ENCODE data around the gene FAM13A. TPM values are rescaled to one million over a fixed set of nuclear protein-coding genes. Genes with fewer than 3 reads are reported as not detected.
A peak's percentile ranks its signal among the peaks of the same experiment; 100 is the strongest.

Gene FAM13A
- total and polyA plus RNA-seq, 2 experiments from 2014 or later: 19.3 to 44.2 TPM

DNA sequence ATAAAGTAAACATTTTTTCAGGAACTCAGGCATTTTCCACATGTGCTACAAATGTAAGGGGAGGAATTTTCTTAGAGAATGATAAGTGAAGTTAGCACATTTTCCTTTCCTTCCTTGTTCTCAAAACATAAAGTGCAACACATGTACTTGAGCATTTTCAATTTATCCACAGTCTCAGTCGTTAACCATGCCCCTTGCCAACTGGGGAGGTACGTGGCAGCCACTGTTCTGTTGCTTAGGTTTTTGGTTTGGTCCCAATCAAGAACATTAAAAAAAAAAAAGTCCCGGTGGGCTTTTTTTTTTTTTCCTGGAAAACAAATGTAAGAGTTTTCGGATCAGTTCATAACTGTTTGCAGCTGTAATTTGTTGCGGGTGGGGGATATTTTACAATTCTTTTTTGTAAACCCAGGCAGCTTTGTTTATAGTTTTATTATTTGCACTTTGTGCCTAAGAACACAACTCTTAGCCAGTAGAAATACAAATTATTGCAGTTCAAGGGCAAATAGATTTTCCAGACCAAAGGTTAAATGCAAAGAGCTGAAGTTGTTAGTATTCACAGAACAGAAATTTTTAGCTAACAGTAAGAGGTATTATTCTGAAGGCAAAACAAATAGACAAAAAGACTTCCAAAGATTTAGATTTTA is 247.3 kb downstream of the FAM13A start:
- Histone ChIP-seq H4K20me1 (ENCODE audit: insufficient read depth, poor library complexity, severe bottlenecking) (peaks cover 20% of the 10 kb centered on the region), H2AFZ (no peak overlapping the region), H3K4me3 (no peak overlapping the region), H3K9me2 (replicated peaks; ENCODE audit: insufficient read depth) (no peaks in the 10 kb centered on the region), H3K4me1 (ENCODE audit: insufficient read depth) (peaks cover 31% of the 10 kb centered on the region), H3K27ac (peak overlapping the region; percentile 22), H3K36me3 (replicated peaks; ENCODE audit: insufficient read depth, low read depth) (no peaks in the 10 kb centered on the region), H3K79me2 (peaks cover 92% of the 10 kb centered on the region), H3K27me3 (no peaks in the 10 kb centered on the region), H3K4me2 (peak overlapping the region; percentile 46), H3K9me3 (ENCODE audit: low read depth) (no peaks in the 10 kb centered on the region)
- TF ChIP-seq, protein P1, sequence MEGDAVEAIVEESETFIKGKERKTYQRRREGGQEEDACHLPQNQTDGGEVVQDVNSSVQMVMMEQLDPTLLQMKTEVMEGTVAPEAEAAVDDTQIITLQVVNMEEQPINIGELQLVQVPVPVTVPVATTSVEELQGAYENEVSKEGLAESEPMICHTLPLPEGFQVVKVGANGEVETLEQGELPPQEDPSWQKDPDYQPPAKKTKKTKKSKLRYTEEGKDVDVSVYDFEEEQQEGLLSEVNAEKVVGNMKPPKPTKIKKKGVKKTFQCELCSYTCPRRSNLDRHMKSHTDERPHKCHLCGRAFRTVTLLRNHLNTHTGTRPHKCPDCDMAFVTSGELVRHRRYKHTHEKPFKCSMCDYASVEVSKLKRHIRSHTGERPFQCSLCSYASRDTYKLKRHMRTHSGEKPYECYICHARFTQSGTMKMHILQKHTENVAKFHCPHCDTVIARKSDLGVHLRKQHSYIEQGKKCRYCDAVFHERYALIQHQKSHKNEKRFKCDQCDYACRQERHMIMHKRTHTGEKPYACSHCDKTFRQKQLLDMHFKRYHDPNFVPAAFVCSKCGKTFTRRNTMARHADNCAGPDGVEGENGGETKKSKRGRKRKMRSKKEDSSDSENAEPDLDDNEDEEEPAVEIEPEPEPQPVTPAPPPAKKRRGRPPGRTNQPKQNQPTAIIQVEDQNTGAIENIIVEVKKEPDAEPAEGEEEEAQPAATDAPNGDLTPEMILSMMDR (IDR thresholded peaks at IDR 0.05; ENCODE audit: poor library complexity): no peak
- TF ChIP-seq EZH2phosphoT487 (IDR thresholded peaks at IDR 0.05; ENCODE audit: low read depth, severe bottlenecking, unreplicated experiment): no peak
- no peak for TF ChIP-seq EZH2 (IDR thresholded peaks at IDR 0.05; ENCODE audit: borderline replicate concordance)
- WGBS (ENCODE audit: low lambda C conversion rate, missing lambda C conversion rate): 46% methylated on average over 5 of the region's 5 CpGs
- no peak for DNase-seq (ENCODE audit: low spot score)

DNA sequence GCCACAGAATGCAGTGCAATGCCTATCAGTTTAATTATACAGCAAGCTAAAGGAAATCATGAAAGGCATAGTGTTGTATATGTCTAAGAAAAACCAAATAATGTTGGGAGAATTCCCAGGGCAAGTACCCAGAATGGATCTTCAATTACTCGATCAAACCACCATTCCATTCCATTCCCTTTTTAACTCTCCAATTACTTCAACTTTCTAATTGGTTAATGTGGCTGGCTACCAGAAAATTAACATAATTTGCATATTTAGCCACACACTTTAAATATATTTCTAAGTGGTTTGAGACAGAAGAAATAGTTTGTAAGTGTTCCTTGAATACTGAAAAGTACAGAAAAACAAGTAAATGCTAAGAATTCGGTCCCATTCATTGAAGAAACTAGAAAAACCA is 247.9 kb downstream of the FAM13A start:
- Histone ChIP-seq H3K79me2 (peaks cover 92% of the 10 kb centered on the region), H3K27me3 (no peaks in the 10 kb centered on the region), H3K4me1 (ENCODE audit: insufficient read depth) (peaks cover 33% of the 10 kb centered on the region), H3K4me3 (no peak overlapping the region), H3K4me2 (peak overlapping the region; percentile 46), H2AFZ (no peak overlapping the region), H3K9me2 (replicated peaks; ENCODE audit: insufficient read depth) (no peaks in the 10 kb centered on the region), H3K27ac (peak overlapping the region; percentile 22), H4K20me1 (ENCODE audit: insufficient read depth, poor library complexity, severe bottlenecking) (peaks cover 17% of the 10 kb centered on the region), H3K9me3 (ENCODE audit: low read depth) (no peaks in the 10 kb centered on the region), H3K36me3 (replicated peaks; ENCODE audit: insufficient read depth, low read depth) (no peaks in the 10 kb centered on the region)
- DNase-seq (ENCODE audit: low spot score): no peak
- TF ChIP-seq EZH2phosphoT487 (IDR thresholded peaks at IDR 0.05; ENCODE audit: low read depth, severe bottlenecking, unreplicated experiment) (no peak), EZH2 (IDR thresholded peaks at IDR 0.05; ENCODE audit: borderline replicate concordance) (peak; percentile 24)
- TF ChIP-seq, protein P1 (IDR thresholded peaks at IDR 0.05; ENCODE audit: poor library complexity): no peak
- WGBS (ENCODE audit: low lambda C conversion rate, missing lambda C conversion rate): 91% methylated on average over 2 of the region's 2 CpGs

DNA sequence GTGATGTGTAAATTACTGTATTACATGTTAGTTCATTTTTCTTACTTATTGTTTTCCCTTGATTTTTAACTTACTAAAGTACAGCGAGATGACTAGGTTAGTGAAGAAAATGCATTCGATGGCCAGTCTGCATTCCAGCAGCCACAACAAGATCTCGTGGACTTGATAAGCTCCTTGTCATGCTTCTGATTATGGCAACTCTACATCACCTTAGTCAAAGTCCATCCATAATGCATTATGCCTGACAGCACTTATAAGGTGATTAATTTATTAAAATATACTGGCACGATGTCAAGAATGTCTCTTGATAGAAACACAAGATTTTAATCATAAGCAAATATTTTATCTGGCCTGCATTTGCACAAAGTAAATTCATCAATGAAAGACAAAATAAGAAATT is 249.5 kb downstream of the FAM13A start:
- TF ChIP-seq EZH2phosphoT487 (IDR thresholded peaks at IDR 0.05; ENCODE audit: low read depth, severe bottlenecking, unreplicated experiment) (no peak), EZH2 (IDR thresholded peaks at IDR 0.05; ENCODE audit: borderline replicate concordance) (no peak)
- TF ChIP-seq, protein P1 (IDR thresholded peaks at IDR 0.05; ENCODE audit: poor library complexity): no peak
- H4K20me1 ChIP-seq (ENCODE audit: insufficient read depth, poor library complexity, severe bottlenecking): peaks cover 8% of the 10 kb centered on the region
- H3K4me1 ChIP-seq (ENCODE audit: insufficient read depth): peaks cover 28% of the 10 kb centered on the region
- no peak for DNase-seq (ENCODE audit: low spot score)
- no peak overlapping the region for H3K4me2 ChIP-seq
- H3K79me2 ChIP-seq: peaks cover 83% of the 10 kb centered on the region
- WGBS (ENCODE audit: low lambda C conversion rate, missing lambda C conversion rate): 57% methylated on average over 4 of the region's 4 CpGs
- no peaks in the 10 kb centered on the region for H3K9me3 ChIP-seq (ENCODE audit: low read depth)
- no peak overlapping the region for H3K4me3 ChIP-seq
- no peaks in the 10 kb centered on the region for H3K27me3 ChIP-seq
- no peak overlapping the region for H2AFZ ChIP-seq
- no peaks in the 10 kb centered on the region for H3K9me2 ChIP-seq (replicated peaks; ENCODE audit: insufficient read depth)
- peak overlapping the region; percentile 28 for H3K27ac ChIP-seq
- H3K36me3 ChIP-seq (replicated peaks; ENCODE audit: insufficient read depth, low read depth): no peaks in the 10 kb centered on the region

Data from hepatocyte (in vitro differentiated cells).